H1 (cell line): ENCODE data around the gene TRIM10. TPM values are rescaled to one million over a fixed set of nuclear protein-coding genes. Genes with fewer than 3 reads are reported as not detected.

Experiments used
- CTCF ChIA-PET: fragments of 300-600 bp; sonication (Branson Sonifier 250); formaldehyde crosslinking; loops from one replicate; lab custom pipeline; 2021; ENCODE audit not compliant: partially characterized antibody; lab: Charles Lee
- POLR2A ChIA-PET: fragments of 300-600 bp; sonication (Branson Sonifier 250); formaldehyde crosslinking; loops from one replicate; lab custom pipeline; 2021; ENCODE audit warnings: inconsistent platforms; ENCODE audit not compliant: partially characterized antibody; lab: Charles Lee
- DNase-seq, 2 experiments: peaks; one replicate each; pipeline versions ENCODE4 v3.0.0 to v3.0.0-alpha.2; 2010 to 2022; ENCODE audit warnings: low spot score in 2 of 2, low read depth in 1 of 2, mixed read lengths in 1 of 2
- FAIRE-seq: peaks from 2 replicates; lab custom pipeline; 2011; peaks lifted over from hg19 to GRCh38; lab: Jason Lieb, UNC
- H2AFZ ChIP-seq: 2 replicates; pipeline ENCODE4 v1.8.1; 2012; ENCODE audit warnings: low read length, inconsistent platforms
- H2AK5ac ChIP-seq: 2 replicates; pipeline ENCODE4 v1.6.1; 2013; ENCODE audit warnings: low read depth, low read length
- H2BK120ac ChIP-seq: replicated peaks from 2 replicates; pipeline ENCODE3; 2013; ENCODE audit warnings: low read depth, low read length, inconsistent platforms
- H2BK12ac ChIP-seq: 2 replicates; pipeline ENCODE4 v1.6.1; 2013; ENCODE audit warnings: low read depth, low read length
- H2BK15ac ChIP-seq: 2 replicates; pipeline ENCODE4 v1.6.1; 2013; ENCODE audit warnings: low read length
- H2BK20ac ChIP-seq: 2 replicates; pipeline ENCODE4 v1.6.1; 2013; ENCODE audit warnings: low read length
- H2BK5ac ChIP-seq: 2 replicates; pipeline ENCODE4 v1.6.1; 2013; ENCODE audit warnings: low read depth, low read length
- H3K14ac ChIP-seq: 2 replicates; pipeline ENCODE4 v1.6.1; 2013; ENCODE audit warnings: inconsistent platforms; ENCODE audit not compliant: insufficient read length
- H3K18ac ChIP-seq: 2 replicates; pipeline ENCODE4 v1.6.1; 2013; ENCODE audit warnings: low read length; ENCODE audit errors: extremely low read depth
- H3K23ac ChIP-seq: 2 replicates; pipeline ENCODE4 v1.6.1; 2013; ENCODE audit warnings: inconsistent platforms; ENCODE audit not compliant: insufficient read length
- H3K23me2 ChIP-seq: 2 replicates; pipeline ENCODE4 v1.6.1; 2013; ENCODE audit warnings: low read depth, low read length
- H3K27ac ChIP-seq: 2 replicates; pipeline ENCODE4 v1.6.1; 2011; ENCODE audit warnings: low read depth, low read length, inconsistent platforms
- H3K27me3 ChIP-seq, 4 experiments: replicated peaks in 1 of 4; 1 replicate in 1 of 4; 2 replicates in 3 of 4; pipeline versions ENCODE4 v1.6.1 to v1.8.1; 2011 to 2013; ENCODE audit warnings: low read length in 3 of 4, mild to moderate bottlenecking in 3 of 4, inconsistent platforms in 2 of 4, mixed read lengths in 2 of 4, moderate library complexity in 1 of 4; ENCODE audit not compliant: control insufficient read depth in 3 of 4, insufficient read depth in 3 of 4; ENCODE audit errors: extremely low read depth in 1 of 4
- H3K36me3 ChIP-seq, 4 experiments: 2 replicates each; pipeline versions ENCODE4 v1.6.1 to v1.8.1; 2011 to 2013; ENCODE audit warnings: mild to moderate bottlenecking in 4 of 4, low read length in 3 of 4, moderate library complexity in 2 of 4, control low read depth in 1 of 4, inconsistent platforms in 1 of 4; ENCODE audit not compliant: insufficient read depth in 4 of 4, control insufficient read depth in 2 of 4
- H3K4ac ChIP-seq: replicated peaks from 2 replicates; pipeline ENCODE3; 2013; ENCODE audit warnings: low read length, low read depth, mixed read lengths, inconsistent platforms; ENCODE audit not compliant: insufficient read length
- H3K4me1 ChIP-seq, 4 experiments: replicated peaks in 1 of 4; 1 replicate in 1 of 4; 2 replicates in 3 of 4; pipeline versions ENCODE4 v1.6.1 to v1.8.1; 2011 to 2013; ENCODE audit warnings: low read length in 3 of 4, inconsistent platforms in 2 of 4, mixed read lengths in 1 of 4; ENCODE audit not compliant: insufficient read depth in 4 of 4, control insufficient read depth in 3 of 4
- H3K4me2 ChIP-seq, 2 experiments: 2 replicates each; pipeline versions ENCODE4 v1.6.1 to v1.8.1; 2011 to 2013; ENCODE audit warnings: low read depth in 2 of 2, low read length in 2 of 2, control low read depth in 1 of 2, inconsistent platforms in 1 of 2, mild to moderate bottlenecking in 1 of 2; ENCODE audit not compliant: insufficient read depth in 1 of 2
- H3K4me3 ChIP-seq, 4 experiments: fragments of 200-600, 300-600 bp in 1 of 4; sonication (generic), shearing (Covaris generic), sonication (Bioruptor Twin) in 1 of 4; 2 replicates each; pipeline versions ENCODE4 v1.5.1 to v1.8.1; 2011 to 2016; ENCODE audit warnings: low read length in 4 of 4, low read depth in 3 of 4, control low read depth in 2 of 4, inconsistent platforms in 2 of 4, mild to moderate bottlenecking in 2 of 4, mixed read lengths in 1 of 4, moderate library complexity in 1 of 4; ENCODE audit not compliant: insufficient read depth in 2 of 4; ENCODE audit errors: extremely low read depth in 1 of 4
- H3K56ac ChIP-seq: replicated peaks from 2 replicates; pipeline ENCODE3; 2013; ENCODE audit warnings: low read depth, mild to moderate bottlenecking, mixed read lengths, low read length, inconsistent platforms; ENCODE audit not compliant: insufficient read length
- H3K79me1 ChIP-seq: 2 replicates; pipeline ENCODE4 v1.6.1; 2013; ENCODE audit warnings: low read depth, low read length, control low read depth
- H3K79me2 ChIP-seq, 2 experiments: 2 replicates each; pipeline versions ENCODE4 v1.6.1 to v1.8.1; 2012 to 2013; ENCODE audit warnings: low read length in 2 of 2, mild to moderate bottlenecking in 2 of 2, inconsistent platforms in 1 of 2; ENCODE audit not compliant: insufficient read depth in 2 of 2, control insufficient read depth in 1 of 2
- H3K9ac ChIP-seq, 4 experiments: replicated peaks in 1 of 4; 1 replicate in 1 of 4; 2 replicates in 3 of 4; pipeline versions ENCODE4 v1.6.1 to v1.8.1; 2011 to 2013; ENCODE audit warnings: low read depth in 3 of 4, low read length in 3 of 4, control low read depth in 2 of 4, mild to moderate bottlenecking in 2 of 4, moderate library complexity in 2 of 4, inconsistent platforms in 1 of 4; ENCODE audit errors: extremely low read depth in 1 of 4
- H3K9me3 ChIP-seq, 2 experiments: 2 replicates each; pipeline versions ENCODE4 v1.6.1 to v1.8.1; 2012 to 2013; ENCODE audit warnings: mild to moderate bottlenecking in 2 of 2, moderate library complexity in 2 of 2, control low read depth in 1 of 2, inconsistent platforms in 1 of 2, low read depth in 1 of 2, low read length in 1 of 2, mixed read lengths in 1 of 2; ENCODE audit not compliant: insufficient read depth in 2 of 2
- H4K20me1 ChIP-seq, 2 experiments: replicated peaks in 1 of 2; 2 replicates each; pipeline versions ENCODE3 to v1.8.1; 2011 to 2013; ENCODE audit warnings: inconsistent platforms in 2 of 2, low read length in 2 of 2, mild to moderate bottlenecking in 1 of 2; ENCODE audit not compliant: insufficient read depth in 2 of 2, control insufficient read depth in 1 of 2
- H4K5ac ChIP-seq: 2 replicates; pipeline ENCODE4 v1.6.1; 2013; ENCODE audit warnings: low read length, low read depth, mixed read lengths, inconsistent platforms; ENCODE audit not compliant: insufficient read length
- H4K8ac ChIP-seq: 2 replicates; pipeline ENCODE4 v1.8.0; 2013; ENCODE audit warnings: mild to moderate bottlenecking, moderate library complexity, low read length, inconsistent platforms; ENCODE audit not compliant: insufficient read depth; ENCODE audit errors: extremely low read depth
- H4K91ac ChIP-seq: replicated peaks from 2 replicates; pipeline ENCODE3; 2013; ENCODE audit warnings: low read length, mixed read lengths, inconsistent platforms; ENCODE audit not compliant: insufficient read length
- ATF3 ChIP-seq: IDR thresholded peaks from 2 replicates; pipeline ENCODE4 v1.6.1; 2011; ENCODE audit warnings: low read depth, mild to moderate bottlenecking, low read length; ENCODE audit not compliant: insufficient read depth
- BCL11A ChIP-seq, 2 experiments: IDR thresholded peaks; one replicate each; pipeline ENCODE4 v1.6.1; 2011; ENCODE audit warnings: low read depth in 2 of 2, low read length in 2 of 2, mild to moderate bottlenecking in 2 of 2
- BRCA1 ChIP-seq: IDR thresholded peaks from 2 replicates; pipeline ENCODE4 v1.6.1; 2012; ENCODE audit warnings: low read depth, low read length, improper control_type of control experiment
- CBX5 ChIP-seq: fragments of 300-800, 300-1000 bp; sonication (generic); IDR thresholded peaks from 2 replicates; pipeline ENCODE4 v1.7.1; 2016; ENCODE audit warnings: antibody characterized with exemption, low read length, low read depth
- CEBPB ChIP-seq: IDR thresholded peaks from 2 replicates; pipeline ENCODE4 v1.6.1; 2012; ENCODE audit warnings: low read depth, low read length
- CHD2 ChIP-seq: IDR thresholded peaks from 2 replicates; pipeline ENCODE4 v1.6.1; 2012; ENCODE audit warnings: low read length, improper control_type of control experiment
- EZH2 ChIP-seq: fragments of 200-600 bp; sonication (generic); IDR thresholded peaks from 2 replicates; pipeline ENCODE4 v1.7.1; 2012; ENCODE audit warnings: low read depth, mild to moderate bottlenecking, moderate library complexity, low read length, inconsistent platforms; ENCODE audit not compliant: severe bottlenecking
- POLR2A ChIP-seq, 2 experiments: IDR thresholded peaks; 1 replicate in 1 of 2; 2 replicates in 1 of 2; pipeline ENCODE4 v1.6.1; 2011; ENCODE audit warnings: low read depth in 2 of 2, low read length in 2 of 2, mild to moderate bottlenecking in 2 of 2; ENCODE audit errors: control extremely low read depth in 1 of 2
- SAP30 ChIP-seq: fragments of 300-600 bp; sonication (generic); IDR thresholded peaks from 2 replicates; pipeline ENCODE4 v1.7.1; 2012; ENCODE audit warnings: low read length, moderate library complexity, mild to moderate bottlenecking, inconsistent platforms; ENCODE audit not compliant: insufficient read depth, insufficient replicate concordance
- SIN3A ChIP-seq, 2 experiments: IDR thresholded peaks in 1 of 2; conservative IDR thresholded peaks in 1 of 2; 2 replicates each; pipeline ENCODE4 v1.6.1; 2011 to 2012; ENCODE audit warnings: low read length in 2 of 2, improper control_type of control experiment in 1 of 2, low read depth in 1 of 2, mild to moderate bottlenecking in 1 of 2
- SIX5 ChIP-seq: IDR thresholded peaks from 2 replicates; pipeline ENCODE4 v1.6.1; 2011; ENCODE audit warnings: mild to moderate bottlenecking, low read depth, low read length
- SUZ12 ChIP-seq: fragments of 200-600 bp; sonication (generic); IDR thresholded peaks from 2 replicates; pipeline ENCODE4 v1.6.1; 2012; ENCODE audit warnings: mild to moderate bottlenecking, inconsistent platforms, low read length, moderate library complexity, mixed read lengths
- TAF1 ChIP-seq: IDR thresholded peaks from 2 replicates; pipeline ENCODE4 v1.6.1; 2011; ENCODE audit warnings: mild to moderate bottlenecking, low read depth, low read length
- TAF7 ChIP-seq: optimal IDR thresholded peaks from 2 replicates; pipeline ENCODE3; 2011; ENCODE audit warnings: low read depth, mild to moderate bottlenecking, inconsistent platforms, low read length, moderate library complexity, borderline replicate concordance
- TBP ChIP-seq: IDR thresholded peaks from 2 replicates; pipeline ENCODE4 v1.6.1; 2011; ENCODE audit warnings: low read depth, low read length, improper control_type of control experiment
- WGBS, 2 experiments: shearing (Covaris generic) in 1 of 2; methylation state at CpG; one replicate each; pipeline versions ENCODE4 v1.1.6 to v1.1.7; 2013 to 2015; ENCODE audit warnings: low lambda C conversion rate in 2 of 2, mixed read lengths in 2 of 2, inconsistent platforms in 1 of 2, low coverage in 1 of 2, missing lambda C conversion rate in 1 of 2; ENCODE audit not compliant: insufficient replicate concordance in 2 of 2, insufficient coverage in 1 of 2, insufficient read length in 1 of 2; ENCODE audit errors: extremely low coverage in 1 of 2, missing lambda C conversion rate in 1 of 2; 5-methylcytosine and 5-hydroxymethylcytosine counted together
- polyA plus RNA-seq, 7 experiments: library from polyadenylated mRNA; depleted of rRNA in 3 of 7; stranded (reverse) in 5 of 7; unstranded in 2 of 7; fragments of >200 nt in 5 of 7; fragments of 200-250 nt in 2 of 7; gene quantifications; 1 replicate in 5 of 7; 2 replicates in 1 of 7; 4 replicates in 1 of 7; pipeline versions ENCODE4 v1.2.1 to v1.2.3, GENCODE V29; 2011 to 2013; ENCODE audit warnings: missing spikeins in 2 of 7, mixed read lengths in 2 of 7
- total RNA-seq: library from RNA; stranded (reverse); fragmentation: NEBNext Ultra II Directional; extraction: Animal tissue kit (Norgen Biotek cat#: 25700); gene quantifications from 2 replicates; pipeline ENCODE4 v1.2.1, GENCODE V29; 2021

TRIM10 gene
- total and polyA plus RNA-seq, 2 of the 8 experiments (the other 6 are each of a cell fraction or from before 2014, with no cell fraction given) = 0.06 TPM; not detected in 1

DNA sequence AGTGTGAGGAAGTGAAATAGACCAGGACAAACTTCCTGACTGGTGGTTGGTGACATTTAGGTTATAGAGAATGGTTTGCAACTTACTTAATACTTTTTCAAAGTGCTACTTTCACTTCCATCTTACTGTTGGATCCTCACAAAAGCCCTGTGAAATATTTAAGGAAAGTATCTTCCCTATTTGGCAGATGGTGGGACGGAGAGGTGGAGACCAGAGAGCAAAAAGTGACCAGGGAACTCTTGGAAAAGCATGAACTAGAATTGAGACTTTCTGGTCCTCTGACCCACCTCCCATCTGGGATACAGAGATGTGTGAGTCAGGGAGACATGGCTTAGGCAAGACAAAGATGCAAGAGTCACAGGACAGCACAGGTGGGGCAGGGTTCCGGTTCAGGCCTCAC is 3.0 kb downstream of the TRIM10 start:
- CTCF ChIA-PET = interaction anchor here (0.6 to 1.6 kb wide), 5 partner anchors 9 to 253 kb away, joined by 3 read pairs; no protein-coding TSS in a partner anchor
- no peak for FAIRE-seq
- TF ChIP-seq POLR2A (IDR thresholded peaks at IDR 0.05; ENCODE audit: control extremely low read depth in 1 of 2, low read depth in 2 of 2, low read length in 2 of 2) (no peak), SAP30 (no peak), EZH2 (no peak), CHD2 (no peak), BCL11A (IDR thresholded peaks at IDR 0.05; ENCODE audit: low read depth in 2 of 2, low read length in 2 of 2) (no peak), CEBPB (no peak), SIN3A (conservative IDR thresholded peaks at IDR 0.05 in 1 of 2, IDR thresholded peaks at IDR 0.05 in 1 of 2; ENCODE audit: low read depth in 1 of 2, low read length in 2 of 2) (no peak), BRCA1 (no peak), ATF3 (no peak), CBX5 (no peak), SUZ12 (no peak), TBP (no peak), TAF7 (no peak), TAF1 (no peak), SIX5 (no peak)

More for the DNA sequence above, 3.0 kb downstream of the TRIM10 start:
- H3K9ac ChIP-seq = no peak overlapping the region
- H4K91ac ChIP-seq = no peak overlapping the region
- H3K4me1 ChIP-seq = 0 out of 7 replicates have a peak, but pooled peaks cover 0 to 1% (median 0%) of the 10 kb centered on the region in 4 experiments
- no peaks in the 10 kb centered on the region for H3K9me3 ChIP-seq
- H3K79me2 ChIP-seq = no peaks in the 10 kb centered on the region
- no peak overlapping the region for H3K4me2 ChIP-seq
- no peaks in the 10 kb centered on the region for H4K20me1 ChIP-seq
- no peaks in the 10 kb centered on the region for H3K23me2 ChIP-seq
- no peaks in the 10 kb centered on the region for H3K36me3 ChIP-seq
- no peak overlapping the region for H2AK5ac ChIP-seq
- no peak overlapping the region for H2BK5ac ChIP-seq
- H2BK12ac ChIP-seq = no peak overlapping the region
- H3K18ac ChIP-seq = no peak overlapping the region
- peaks cover 0 to 4% (median 1%) of the 10 kb centered on the region in 4 experiments; a peak in 3 of 7 replicates for H3K27me3 ChIP-seq
- H2BK15ac ChIP-seq = no peak overlapping the region
- no peak overlapping the region for H4K5ac ChIP-seq
- H3K4me3 ChIP-seq = no peak overlapping the region
- no peak overlapping the region for H3K23ac ChIP-seq
- H2BK120ac ChIP-seq = no peak overlapping the region
- H2AFZ ChIP-seq = no peak overlapping the region
- no peak overlapping the region for H4K8ac ChIP-seq
- DNase-seq = no peak
- H3K56ac ChIP-seq = no peak overlapping the region
- no peak overlapping the region for H3K27ac ChIP-seq
- no peak overlapping the region for H3K4ac ChIP-seq
- WGBS, 2 experiments = 92% methylated on average over 2 of the region's 2 CpGs; no CpG with 5 or more reads in 1 of the 2 experiments
- POLR2A ChIA-PET = no interaction called here
- no peaks in the 10 kb centered on the region for H3K79me1 ChIP-seq
- H3K14ac ChIP-seq = no peak overlapping the region
- H2BK20ac ChIP-seq = no peak overlapping the region
